LHCN-M2 (cell line): ENCODE data around the gene ALKAL2. TPM values are rescaled to one million over a fixed set of nuclear protein-coding genes. Genes with fewer than 3 reads are reported as not detected.

ENCODE experiments used
- DNase-seq: peaks from one replicate; pipeline ENCODE4 v3.0.0-alpha.2; 2012; ENCODE audit warnings: low read depth
- total RNA-seq: library from RNA; depleted of rRNA; stranded (reverse); fragments of >200 nt; gene quantifications from 2 replicates; pipeline ENCODE4 v1.2.3, GENCODE V29; 2014; rRNA removed

ALKAL2 gene
- total RNA-seq, 1 experiment from 2014 or later: not detected

GRCh38 chr2:246489-247144 lies 41.3 kb downstream of the ALKAL2 start:
- peak; percentile 56 for DNase-seq

- DNase-seq: no peak
These were observed 43.3 kb downstream of the ALKAL2 start for GRCh38 chr2:244547-244946.

DNA sequence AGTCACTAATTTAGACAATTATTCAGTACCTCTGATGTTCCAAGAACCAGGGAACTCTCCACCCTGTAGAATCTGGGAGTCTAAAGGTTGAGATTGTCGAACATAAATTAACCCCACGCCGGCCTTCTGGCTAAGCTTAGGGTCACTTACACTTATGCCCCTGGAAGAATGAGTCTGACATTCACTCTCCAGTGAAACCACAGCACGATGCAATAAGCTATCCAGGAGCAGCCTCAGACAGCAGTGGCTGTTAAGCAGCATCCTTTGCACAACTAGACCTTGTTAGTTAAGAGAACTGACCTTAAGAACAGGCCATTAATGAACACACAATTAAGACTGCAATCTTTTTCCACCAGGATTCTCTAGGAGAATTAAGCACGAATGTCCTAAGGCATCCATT lies 49.0 kb downstream of the ALKAL2 start:
- DNase-seq: no peak

DNA sequence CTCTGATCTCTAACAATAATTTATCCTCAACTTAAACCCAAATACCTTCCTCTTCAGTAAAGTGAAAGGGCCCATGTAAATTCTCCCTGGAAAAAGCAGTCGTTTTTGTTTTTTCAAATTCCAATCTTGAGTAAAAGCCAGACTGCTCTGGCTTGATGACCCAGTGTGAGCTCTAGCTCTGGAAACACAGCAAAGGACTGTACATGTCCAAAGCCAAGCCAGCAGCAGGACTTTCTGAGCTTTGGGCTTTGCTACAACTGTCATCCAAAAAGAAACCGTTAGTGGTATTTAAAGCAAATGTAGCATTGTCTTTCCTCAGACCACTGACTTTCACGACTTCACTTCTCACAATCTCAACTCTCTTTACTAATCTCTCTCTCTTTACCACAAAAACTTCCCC lies 49.5 kb downstream of the ALKAL2 start:
- DNase-seq: no peak

DNA sequence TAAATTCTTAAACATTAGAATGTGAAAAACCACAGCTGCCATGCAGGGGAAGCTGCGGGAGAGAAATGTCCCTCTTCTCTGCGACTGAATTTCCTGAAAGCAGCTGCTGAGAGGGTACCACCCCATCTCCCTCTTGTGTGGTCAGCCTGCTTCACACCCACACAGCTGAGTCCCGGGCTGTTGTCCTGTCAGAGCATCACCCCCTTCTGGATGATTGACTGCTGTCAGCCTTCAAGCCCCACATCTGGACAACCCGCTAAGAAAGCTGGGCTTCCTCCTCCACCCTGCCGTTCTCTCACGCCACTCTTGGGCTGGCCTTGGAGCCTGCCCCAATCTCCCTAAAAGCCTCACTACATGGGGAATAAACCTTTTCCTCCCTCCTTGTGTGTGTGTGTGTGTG lies 50.0 kb downstream of the ALKAL2 start:
- DNase-seq: no peak

- no peak for DNase-seq
These were observed 50.8 kb downstream of the ALKAL2 start for GRCh38 chr2:236993-237539.

- DNase-seq: no peak
These were observed 53.5 kb downstream of the ALKAL2 start for GRCh38 chr2:234421-234820.

DNA sequence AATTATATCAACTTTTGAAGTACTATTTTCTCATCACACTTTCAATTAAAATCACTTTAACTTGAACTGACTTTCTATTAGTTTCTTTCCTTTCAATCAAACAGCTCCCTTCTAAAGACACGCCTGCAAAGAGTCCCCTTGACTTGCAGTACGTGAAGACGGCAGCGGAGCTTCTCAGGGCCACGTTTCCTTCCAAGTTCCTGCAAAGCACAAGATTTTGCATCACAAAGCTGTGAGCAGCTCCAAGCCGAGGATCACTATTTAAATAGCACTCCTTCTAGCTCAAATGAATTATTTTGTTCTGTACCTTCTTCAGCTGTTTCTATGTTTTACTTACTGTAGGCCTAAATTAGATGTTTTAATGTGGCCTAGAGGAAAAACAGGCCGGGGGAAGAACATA lies 54.9 kb downstream of the ALKAL2 start:
- no peak for DNase-seq

GRCh38 chr2:231521-232185 lies 56.2 kb downstream of the ALKAL2 start:
- DNase-seq: no peak

Other genes starting within 250 kb of the ALKAL2 start
- not detected in 2 replicates for gene FAM110C, start 241.6 kb downstream of the ALKAL2 start, total RNA-seq
- 24.0 and 30.5 TPM in 2 replicates for gene SH3YL1, start 24.1 kb downstream of the ALKAL2 start, total RNA-seq
- gene ACP1, start 23.1 kb downstream of the ALKAL2 start, total RNA-seq: 113 and 121 TPM in 2 replicates